ENCODE data around the gene ITLN1. TPM values are rescaled to one million over a fixed set of nuclear protein-coding genes. Genes with fewer than 3 reads are reported as not detected.

Gene ITLN1
- total RNA-seq, 2 donors from 2014 or later: 1,064 to 3,973 TPM

- no peaks in the 10 kb centered on the region for H3K27me3 ChIP-seq
- H3K9me3 ChIP-seq: no peaks in the 10 kb centered on the region
- H3K4me3 ChIP-seq: no peak overlapping the region
- no peak for DNase-seq (ENCODE audit: low spot score)
- no peak overlapping the region for H3K27ac ChIP-seq
- TF ChIP-seq, protein P1, sequence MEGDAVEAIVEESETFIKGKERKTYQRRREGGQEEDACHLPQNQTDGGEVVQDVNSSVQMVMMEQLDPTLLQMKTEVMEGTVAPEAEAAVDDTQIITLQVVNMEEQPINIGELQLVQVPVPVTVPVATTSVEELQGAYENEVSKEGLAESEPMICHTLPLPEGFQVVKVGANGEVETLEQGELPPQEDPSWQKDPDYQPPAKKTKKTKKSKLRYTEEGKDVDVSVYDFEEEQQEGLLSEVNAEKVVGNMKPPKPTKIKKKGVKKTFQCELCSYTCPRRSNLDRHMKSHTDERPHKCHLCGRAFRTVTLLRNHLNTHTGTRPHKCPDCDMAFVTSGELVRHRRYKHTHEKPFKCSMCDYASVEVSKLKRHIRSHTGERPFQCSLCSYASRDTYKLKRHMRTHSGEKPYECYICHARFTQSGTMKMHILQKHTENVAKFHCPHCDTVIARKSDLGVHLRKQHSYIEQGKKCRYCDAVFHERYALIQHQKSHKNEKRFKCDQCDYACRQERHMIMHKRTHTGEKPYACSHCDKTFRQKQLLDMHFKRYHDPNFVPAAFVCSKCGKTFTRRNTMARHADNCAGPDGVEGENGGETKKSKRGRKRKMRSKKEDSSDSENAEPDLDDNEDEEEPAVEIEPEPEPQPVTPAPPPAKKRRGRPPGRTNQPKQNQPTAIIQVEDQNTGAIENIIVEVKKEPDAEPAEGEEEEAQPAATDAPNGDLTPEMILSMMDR (IDR thresholded peaks at IDR 0.05): no peak
- peaks cover 0 to 8% of the 10 kb centered on the region in 2 donors for H3K4me1 ChIP-seq
- H3K36me3 ChIP-seq: no peaks in the 10 kb centered on the region
Observed at GRCh38 chr1:160837558-160838205, 47.3 kb downstream of the ITLN1 start.

DNA sequence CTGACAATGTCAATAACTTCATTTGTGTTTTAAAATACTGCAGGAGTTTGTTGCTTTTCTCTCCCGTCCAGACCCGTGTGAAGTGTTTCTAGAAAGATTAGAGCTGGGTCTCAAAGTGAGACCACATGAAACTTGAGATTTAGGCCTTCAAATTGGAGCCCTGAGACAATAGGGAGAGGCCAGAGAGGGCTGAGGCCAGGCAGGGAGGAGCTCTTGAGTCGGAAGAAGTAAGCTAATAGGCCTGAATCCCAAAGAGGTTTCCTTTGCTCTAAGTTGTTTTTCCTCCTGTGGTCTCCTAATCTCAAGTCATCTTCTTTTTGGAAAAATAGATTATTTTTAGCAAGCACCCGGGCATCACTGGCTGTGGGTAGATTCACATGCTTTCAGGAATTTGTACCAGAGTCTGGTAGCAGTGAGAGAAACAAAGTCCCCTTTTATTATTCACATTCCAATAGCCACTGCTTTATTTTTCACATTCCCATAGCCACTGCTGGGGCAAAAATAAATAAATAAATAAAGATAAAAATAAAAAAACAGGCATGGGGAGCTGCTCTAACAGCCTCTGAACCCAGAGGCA is 47.9 kb downstream of the ITLN1 start:
- TF ChIP-seq, protein P1 (IDR thresholded peaks at IDR 0.05): no peak
- Histone ChIP-seq H3K9me3 (no peaks in the 10 kb centered on the region), H3K4me1 (peaks cover 0 to 8% of the 10 kb centered on the region in 2 donors), H3K27me3 (no peaks in the 10 kb centered on the region), H3K27ac (no peak overlapping the region), H3K36me3 (no peaks in the 10 kb centered on the region), H3K4me3 (no peak overlapping the region)
- DNase-seq (ENCODE audit: low spot score): no peak

GRCh38 chr1:160836561-160836960 is 48.4 kb downstream of the ITLN1 start:
- H3K27ac ChIP-seq: no peak overlapping the region
- H3K9me3 ChIP-seq: no peaks in the 10 kb centered on the region
- H3K4me3 ChIP-seq: no peak overlapping the region
- no peak for DNase-seq (ENCODE audit: low spot score)
- H3K27me3 ChIP-seq: no peaks in the 10 kb centered on the region
- H3K4me1 ChIP-seq: peaks cover 0 to 8% of the 10 kb centered on the region in 2 donors
- H3K36me3 ChIP-seq: no peaks in the 10 kb centered on the region
- TF ChIP-seq, protein P1 (IDR thresholded peaks at IDR 0.05): no peak

DNA sequence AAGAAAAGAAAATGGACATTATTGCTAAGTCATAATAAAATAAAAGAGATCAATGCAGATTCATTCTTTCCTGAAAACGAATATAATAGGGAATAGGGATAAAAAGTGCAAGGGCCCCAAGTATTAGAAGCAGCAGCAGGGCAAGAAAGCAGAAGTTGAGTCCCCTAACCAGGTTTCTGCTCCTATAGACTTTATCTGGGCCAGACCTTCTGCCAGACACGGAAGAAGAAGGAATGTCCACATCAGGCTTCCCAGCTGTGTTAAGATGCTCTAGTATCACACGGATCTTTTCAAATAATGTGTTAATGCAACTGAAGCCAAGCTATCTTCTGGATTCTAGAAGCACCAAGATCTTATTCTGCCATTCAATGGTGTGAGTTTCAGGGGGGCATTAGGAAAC is 49.2 kb downstream of the ITLN1 start:
- DNase-seq (ENCODE audit: low spot score): no peak
- no peaks in the 10 kb centered on the region for H3K36me3 ChIP-seq
- no peak overlapping the region for H3K27ac ChIP-seq
- TF ChIP-seq, protein P1 (IDR thresholded peaks at IDR 0.05): no peak
- no peak overlapping the region for H3K4me3 ChIP-seq
- peaks cover 0 to 8% of the 10 kb centered on the region in 2 donors for H3K4me1 ChIP-seq
- no peaks in the 10 kb centered on the region for H3K27me3 ChIP-seq
- H3K9me3 ChIP-seq: no peaks in the 10 kb centered on the region

GRCh38 chr1:160834945-160835565 is 49.9 kb downstream of the ITLN1 start:
- TF ChIP-seq, protein P1 (IDR thresholded peaks at IDR 0.05): peak; percentile 44 to 72
- no peak for DNase-seq (ENCODE audit: low spot score)
- H3K4me3 ChIP-seq: no peak overlapping the region
- no peaks in the 10 kb centered on the region for H3K9me3 ChIP-seq
- H3K27me3 ChIP-seq: no peaks in the 10 kb centered on the region
- H3K4me1 ChIP-seq: peaks cover 0 to 8% of the 10 kb centered on the region in 2 donors
- no peaks in the 10 kb centered on the region for H3K36me3 ChIP-seq
- H3K27ac ChIP-seq: no peak overlapping the region

All from right atrium auricular region (tissue), 2 donors.